GM19438 (cell line): ENCODE data around the gene LRRC26.

ENCODE experiments used
- ATAC-seq: cut with Tn5 transposase; IDR thresholded peaks from one replicate; pipeline ENCODE4 v1.9.1; 2021; ENCODE audit warnings: low read depth; ENCODE audit not compliant: unreplicated experiment

The LRRC26 gene

GRCh38 chr9:137199411-137200121 is 29.7 kb upstream of the LRRC26 start:
- ATAC-seq, result no peak

GRCh38 chr9:137198902-137199283 is 29.0 kb upstream of the LRRC26 start:
- ATAC-seq, result no peak

GRCh38 chr9:137198051-137198901 is 28.4 kb upstream of the LRRC26 start:
- ATAC-seq, result no peak

- ATAC-seq, result no peak
Observed at GRCh38 chr9:137195525-137196220, 25.8 kb upstream of the LRRC26 start.

GRCh38 chr9:137194909-137195308 is 25.1 kb upstream of the LRRC26 start:
- ATAC-seq, result no peak

GRCh38 chr9:137194388-137194787 is 24.5 kb upstream of the LRRC26 start:
- ATAC-seq, result no peak

GRCh38 chr9:137193771-137194170 is 23.9 kb upstream of the LRRC26 start:
- no peak for ATAC-seq

GRCh38 chr9:137192859-137193258 is 23.0 kb upstream of the LRRC26 start:
- ATAC-seq, result no peak

GRCh38 chr9:137192448-137192780 is 22.6 kb upstream of the LRRC26 start:
- no peak for ATAC-seq

GRCh38 chr9:137191691-137192447 is 22.0 kb upstream of the LRRC26 start:
- ATAC-seq, result no peak

- no peak for ATAC-seq
Observed at GRCh38 chr9:137191245-137191644, 21.4 kb upstream of the LRRC26 start.

- no peak for ATAC-seq
Observed at GRCh38 chr9:137190315-137190856, 20.5 kb upstream of the LRRC26 start.

GRCh38 chr9:137189297-137190295 is 19.7 kb upstream of the LRRC26 start:
- ATAC-seq, result no peak

GRCh38 chr9:137188490-137189296 is 18.8 kb upstream of the LRRC26 start, which contains the start of the genes ANAPC2 and SSNA1:
ANAPC2 (minus strand) TSS chr9:137188560; CDS start chr9:137188532, 28 bp downstream.
SSNA1 (plus strand) TSS chr9:137188676; CDS start chr9:137188727, 51 bp downstream.
- peak; percentile 75 for ATAC-seq

- ATAC-seq, result no peak
Observed at GRCh38 chr9:137188086-137188489, 18.2 kb upstream of the LRRC26 start.

GRCh38 chr9:137187386-137187785 is 17.5 kb upstream of the LRRC26 start:
- no peak for ATAC-seq

GRCh38 chr9:137186385-137186784 is 16.5 kb upstream of the LRRC26 start:
- ATAC-seq, result no peak

- ATAC-seq, result no peak
Observed at GRCh38 chr9:137185921-137186320, 16.1 kb upstream of the LRRC26 start.
